ENCODE results near the gene SBF2. TPM values are rescaled to one million over a fixed set of nuclear protein-coding genes. Genes with fewer than 3 reads are reported as not detected.

Gene SBF2
- total RNA-seq, 1 donor from 2014 or later = 26.2 TPM

- no peak for TF ChIP-seq CTCF (conservative IDR thresholded peaks at IDR 0.05; ENCODE audit: low read depth, low read length)
- DNase-seq (ENCODE audit: low read depth) = no peak
- H3K4me3 ChIP-seq (ENCODE audit: low read depth, low read length) = no peak overlapping the region
These were observed 311.0 kb downstream of the SBF2 start for GRCh38 chr11:9982796-9983579.

GRCh38 chr11:9982127-9982795 lies 311.8 kb downstream of the SBF2 start:
- no peak overlapping the region for H3K4me3 ChIP-seq (ENCODE audit: low read depth, low read length)
- DNase-seq (ENCODE audit: low read depth) = no peak
- TF ChIP-seq CTCF (conservative IDR thresholded peaks at IDR 0.05; ENCODE audit: low read depth, low read length) = no peak

- no peak for TF ChIP-seq CTCF (conservative IDR thresholded peaks at IDR 0.05; ENCODE audit: low read depth, low read length)
- H3K4me3 ChIP-seq (ENCODE audit: low read depth, low read length) = no peak overlapping the region
- no peak for DNase-seq (ENCODE audit: low read depth)
These were observed 313.1 kb downstream of the SBF2 start for GRCh38 chr11:9980931-9981330.

- DNase-seq (ENCODE audit: low read depth) = no peak
- no peak overlapping the region for H3K4me3 ChIP-seq (ENCODE audit: low read depth, low read length)
- TF ChIP-seq CTCF (conservative IDR thresholded peaks at IDR 0.05; ENCODE audit: low read depth, low read length) = no peak
These were observed 316.5 kb downstream of the SBF2 start for GRCh38 chr11:9977554-9977953.

GRCh38 chr11:9974375-9974774 lies 319.6 kb downstream of the SBF2 start:
- H3K4me3 ChIP-seq (ENCODE audit: low read depth, low read length) = no peak overlapping the region
- DNase-seq (ENCODE audit: low read depth) = no peak
- TF ChIP-seq CTCF (conservative IDR thresholded peaks at IDR 0.05; ENCODE audit: low read depth, low read length) = no peak

GRCh38 chr11:9973921-9974320 lies 320.1 kb downstream of the SBF2 start:
- DNase-seq (ENCODE audit: low read depth) = no peak
- no peak for TF ChIP-seq CTCF (conservative IDR thresholded peaks at IDR 0.05; ENCODE audit: low read depth, low read length)
- no peak overlapping the region for H3K4me3 ChIP-seq (ENCODE audit: low read depth, low read length)

All from epithelial cell of proximal tubule (primary cell).